ENCODE data around the gene TNS3. TPM values are rescaled to one million over a fixed set of nuclear protein-coding genes. Genes with fewer than 3 reads are reported as not detected.

The TNS3 gene
- total RNA-seq, 4 donors from 2014 or later = 6.6 to 16.0 (median 9.6) TPM

DNA sequence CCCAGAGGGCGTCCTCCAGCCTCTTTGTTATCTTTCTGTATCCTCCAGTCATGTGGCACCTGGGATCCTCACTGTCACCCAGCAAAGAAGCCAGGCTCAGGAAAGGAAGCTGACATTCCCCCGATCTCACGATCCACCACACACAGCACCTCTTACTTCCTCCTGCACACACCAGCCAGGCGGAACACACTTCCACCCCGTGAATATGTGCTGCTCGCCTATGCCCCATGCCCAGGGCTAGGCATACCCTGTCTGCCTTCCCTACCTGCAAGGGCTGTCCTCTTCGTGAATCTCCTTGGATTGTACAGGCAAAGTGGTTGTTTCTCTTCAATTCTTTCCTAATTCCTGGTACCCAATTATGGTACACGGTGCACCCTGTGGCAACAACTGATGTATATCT, 191.0 kb downstream of the TNS3 start:
- 88 to 90% methylated on average over 8 of the region's 8 CpGs for WGBS, 2 donors
- H3K4me3 ChIP-seq = no peak overlapping the region
- no peaks in the 10 kb centered on the region for H3K9me3 ChIP-seq
- H3K27me3 ChIP-seq = peaks cover 0 to 8% (median 0%) of the 10 kb centered on the region in 4 donors
- no peak for DNase-seq
- H3K4me1 ChIP-seq = peaks cover 0 to 9% (median 3%) of the 10 kb centered on the region in 3 donors
- no peak overlapping the region for H3K27ac ChIP-seq
- peaks cover 0 to 30% (median 0%) of the 10 kb centered on the region in 3 donors for H3K36me3 ChIP-seq
- TF ChIP-seq, protein P1, sequence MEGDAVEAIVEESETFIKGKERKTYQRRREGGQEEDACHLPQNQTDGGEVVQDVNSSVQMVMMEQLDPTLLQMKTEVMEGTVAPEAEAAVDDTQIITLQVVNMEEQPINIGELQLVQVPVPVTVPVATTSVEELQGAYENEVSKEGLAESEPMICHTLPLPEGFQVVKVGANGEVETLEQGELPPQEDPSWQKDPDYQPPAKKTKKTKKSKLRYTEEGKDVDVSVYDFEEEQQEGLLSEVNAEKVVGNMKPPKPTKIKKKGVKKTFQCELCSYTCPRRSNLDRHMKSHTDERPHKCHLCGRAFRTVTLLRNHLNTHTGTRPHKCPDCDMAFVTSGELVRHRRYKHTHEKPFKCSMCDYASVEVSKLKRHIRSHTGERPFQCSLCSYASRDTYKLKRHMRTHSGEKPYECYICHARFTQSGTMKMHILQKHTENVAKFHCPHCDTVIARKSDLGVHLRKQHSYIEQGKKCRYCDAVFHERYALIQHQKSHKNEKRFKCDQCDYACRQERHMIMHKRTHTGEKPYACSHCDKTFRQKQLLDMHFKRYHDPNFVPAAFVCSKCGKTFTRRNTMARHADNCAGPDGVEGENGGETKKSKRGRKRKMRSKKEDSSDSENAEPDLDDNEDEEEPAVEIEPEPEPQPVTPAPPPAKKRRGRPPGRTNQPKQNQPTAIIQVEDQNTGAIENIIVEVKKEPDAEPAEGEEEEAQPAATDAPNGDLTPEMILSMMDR (IDR thresholded peaks at IDR 0.05) = no peak
- TF ChIP-seq POLR2A (IDR thresholded peaks at IDR 0.05) = no peak
- intact Hi-C loops (cut with DNase I) = no loop called here

- H3K4me1 ChIP-seq = peaks cover 0 to 9% (median 3%) of the 10 kb centered on the region in 3 donors
- H3K36me3 ChIP-seq = peaks cover 0 to 23% (median 0%) of the 10 kb centered on the region in 3 donors
- TF ChIP-seq POLR2A (IDR thresholded peaks at IDR 0.05) = no peak
- TF ChIP-seq, protein P1 (IDR thresholded peaks at IDR 0.05) = no peak
- 77 to 87% methylated on average over 6 to 10 of the region's 12 CpGs for WGBS, 2 donors
- intact Hi-C loops (cut with DNase I) = no loop called here
- no peak for DNase-seq
- no peaks in the 10 kb centered on the region for H3K9me3 ChIP-seq
- no peak overlapping the region for H3K4me3 ChIP-seq
- no peak overlapping the region for H3K27ac ChIP-seq
- H3K27me3 ChIP-seq = peaks cover 0 to 1% (median 0%) of the 10 kb centered on the region in 4 donors
These were observed 191.8 kb downstream of the TNS3 start for GRCh38 chr7:47389923-47390630.

- H3K36me3 ChIP-seq = peaks cover 0 to 17% (median 0%) of the 10 kb centered on the region in 3 donors
- no peaks in the 10 kb centered on the region for H3K9me3 ChIP-seq
- H3K27ac ChIP-seq = no peak overlapping the region
- H3K4me3 ChIP-seq = no peak overlapping the region
- H3K27me3 ChIP-seq = no peaks in the 10 kb centered on the region
- no peak for DNase-seq
- 88% methylated on average over 7 to 13 of the region's 16 CpGs for WGBS, 2 donors
- TF ChIP-seq, protein P1 (IDR thresholded peaks at IDR 0.05) = no peak
- no peak for TF ChIP-seq POLR2A (IDR thresholded peaks at IDR 0.05)
- intact Hi-C loops (cut with DNase I) = no loop called here
- peaks cover 0 to 9% (median 3%) of the 10 kb centered on the region in 3 donors for H3K4me1 ChIP-seq
These were observed 192.6 kb downstream of the TNS3 start for GRCh38 chr7:47389171-47389922.

GRCh38 chr7:47387506-47387905, 194.4 kb downstream of the TNS3 start:
- H3K36me3 ChIP-seq = peaks cover 0 to 17% (median 0%) of the 10 kb centered on the region in 3 donors
- no peaks in the 10 kb centered on the region for H3K9me3 ChIP-seq
- no peak for DNase-seq
- WGBS, 2 donors = 75 to 86% methylated on average over 5 of the region's 5 CpGs
- H3K27me3 ChIP-seq = peaks cover 0 to 3% (median 0%) of the 10 kb centered on the region in 4 donors
- H3K27ac ChIP-seq = no peak overlapping the region
- H3K4me3 ChIP-seq = no peak overlapping the region
- intact Hi-C loops (cut with DNase I) = no loop called here
- TF ChIP-seq, protein P1 (IDR thresholded peaks at IDR 0.05) = no peak
- TF ChIP-seq POLR2A (IDR thresholded peaks at IDR 0.05) = no peak
- H3K4me1 ChIP-seq = peaks cover 0 to 2% (median 0%) of the 10 kb centered on the region in 3 donors
